GM18861 (cell line): ENCODE measurements around the gene FEN1.

Source experiments
- ATAC-seq: cut with Tn5 transposase; IDR thresholded peaks from one replicate; pipeline ENCODE4 v1.9.1; 2021; ENCODE audit not compliant: unreplicated experiment

The FEN1 gene, protein sequence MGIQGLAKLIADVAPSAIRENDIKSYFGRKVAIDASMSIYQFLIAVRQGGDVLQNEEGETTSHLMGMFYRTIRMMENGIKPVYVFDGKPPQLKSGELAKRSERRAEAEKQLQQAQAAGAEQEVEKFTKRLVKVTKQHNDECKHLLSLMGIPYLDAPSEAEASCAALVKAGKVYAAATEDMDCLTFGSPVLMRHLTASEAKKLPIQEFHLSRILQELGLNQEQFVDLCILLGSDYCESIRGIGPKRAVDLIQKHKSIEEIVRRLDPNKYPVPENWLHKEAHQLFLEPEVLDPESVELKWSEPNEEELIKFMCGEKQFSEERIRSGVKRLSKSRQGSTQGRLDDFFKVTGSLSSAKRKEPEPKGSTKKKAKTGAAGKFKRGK

GRCh38 chr11:61792310-61793082, at the start of gene FEN1, which contains the start of gene TMEM258:
Gene FEN1, plus strand, starts transcription at chr11:61792911. Its CDS starts 2,451 bp downstream, at chr11:61795362.
Gene TMEM258, minus strand, starts transcription at chr11:61792599. Its CDS starts 41 bp downstream, at chr11:61792558.
- peak; percentile 69 for ATAC-seq

GRCh38 chr11:61743486-61744095, 49.1 kb upstream of the FEN1 start:
- ATAC-seq: no peak

GRCh38 chr11:61744181-61744580, 48.5 kb upstream of the FEN1 start:
- no peak for ATAC-seq

DNA sequence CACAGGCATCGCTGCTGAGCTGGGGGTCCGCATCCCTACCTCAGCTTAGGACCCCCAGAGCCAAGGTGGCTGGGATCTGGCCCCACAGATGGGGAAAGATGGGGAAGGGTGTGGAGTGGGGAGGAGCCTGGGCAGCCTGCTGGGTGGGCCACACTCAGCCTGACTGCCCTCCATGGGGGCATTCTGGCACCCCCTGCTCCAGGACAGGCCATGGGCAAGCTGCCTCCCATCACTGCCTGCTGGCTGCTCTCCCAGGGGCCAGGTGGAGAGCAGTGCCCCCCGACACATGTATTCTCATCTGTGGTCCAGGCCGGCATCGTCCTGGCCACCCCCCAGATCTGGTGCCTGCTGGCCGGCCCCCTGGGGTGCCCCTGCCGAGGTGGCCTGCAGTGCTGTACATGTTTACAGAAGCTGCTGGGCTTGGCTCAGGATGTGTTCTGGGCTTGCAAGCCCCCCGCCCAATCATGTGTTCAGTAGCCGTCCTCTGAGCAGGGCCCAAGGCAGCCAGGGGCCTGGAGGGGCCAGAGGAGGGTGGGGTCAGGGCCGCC, 48.0 kb upstream of the FEN1 start:
- no peak for ATAC-seq

DNA sequence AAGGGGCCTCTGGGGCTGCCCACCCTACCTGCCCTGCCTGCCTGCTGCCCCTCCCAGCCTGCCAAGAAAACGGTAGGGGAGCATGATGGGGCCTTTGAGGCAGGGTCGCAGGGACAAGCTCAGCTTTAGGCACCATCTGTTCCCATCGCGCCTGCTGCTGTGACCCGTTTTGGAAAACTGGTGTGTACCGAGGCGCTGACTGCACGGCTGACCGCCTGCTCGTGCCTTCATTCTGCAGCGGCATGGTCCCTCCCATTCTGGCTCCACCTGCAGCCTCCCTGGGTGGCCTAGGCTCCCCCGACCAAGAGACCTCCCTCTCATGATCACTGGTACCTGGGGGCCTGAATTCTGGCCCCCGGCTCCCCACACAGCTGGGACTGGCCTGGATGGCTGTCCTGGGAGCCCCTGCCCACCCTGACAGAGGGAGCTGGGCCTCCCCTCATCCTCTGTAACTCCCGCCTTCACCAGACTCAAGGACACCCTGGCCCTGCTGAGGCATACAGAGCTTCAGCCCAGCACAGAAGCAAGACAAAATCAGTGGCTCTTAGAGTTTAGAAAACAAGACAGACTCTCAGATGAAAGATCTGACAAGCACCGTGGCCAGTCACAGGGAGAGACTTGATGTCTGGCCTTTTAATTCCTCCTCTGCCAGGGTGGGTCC, 46.8 kb upstream of the FEN1 start:
- no peak for ATAC-seq

DNA sequence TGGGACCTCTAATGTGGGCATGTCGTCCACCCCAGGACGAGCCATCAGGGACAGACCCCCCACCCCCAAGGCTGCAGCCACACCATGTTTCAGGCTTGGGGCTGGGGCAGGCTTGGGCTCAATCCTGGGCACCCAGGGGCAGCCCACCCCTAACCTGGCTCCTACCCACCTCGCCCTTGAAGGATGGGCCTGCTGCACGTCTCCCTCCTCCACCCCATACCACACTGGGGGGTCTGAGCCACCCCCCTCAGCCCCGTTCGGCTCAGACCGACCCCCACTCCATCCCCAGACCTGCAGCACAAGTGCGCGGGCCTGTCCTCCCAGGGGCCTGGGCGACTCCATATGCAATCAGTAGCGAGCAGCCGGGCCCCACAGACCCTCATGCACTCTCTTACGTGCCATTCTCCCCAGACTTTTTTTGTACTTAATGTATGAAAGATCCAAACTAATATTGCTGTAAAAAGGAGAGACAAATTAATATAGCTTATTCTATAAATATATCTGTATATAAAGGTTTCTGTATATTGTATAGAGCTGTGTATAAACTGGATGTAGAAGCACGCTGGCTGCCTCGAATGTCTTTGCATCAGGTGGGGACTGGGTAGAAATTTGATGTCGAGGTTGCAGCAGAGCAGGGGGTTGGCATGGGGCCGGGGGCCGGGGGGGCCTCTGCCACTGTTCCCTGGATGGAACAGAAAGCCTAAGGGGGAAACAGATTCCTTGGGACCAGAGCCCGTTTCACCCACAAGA, 46.1 kb upstream of the FEN1 start:
- no peak for ATAC-seq

GRCh38 chr11:61747192-61747966, 45.3 kb upstream of the FEN1 start:
- peak; percentile 49 for ATAC-seq

DNA sequence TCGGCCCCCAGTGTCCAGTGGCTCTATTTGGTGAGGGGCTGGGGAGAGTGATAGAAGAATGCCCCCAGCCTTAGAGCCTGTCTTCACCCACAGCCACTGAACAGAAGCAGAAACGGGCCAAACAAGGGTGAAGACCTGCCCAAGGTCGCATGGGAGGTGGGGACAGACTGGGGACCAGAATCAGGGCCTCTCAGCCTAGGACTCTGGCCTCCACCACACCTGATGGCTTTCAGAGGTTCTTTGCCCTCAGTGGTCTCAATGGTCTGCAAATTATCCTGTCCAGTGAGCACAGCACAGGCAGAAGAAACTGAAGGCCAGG, 44.8 kb upstream of the FEN1 start:
- no peak for ATAC-seq

- no peak for ATAC-seq
Observed at GRCh38 chr11:61749591-61750217, 43.0 kb upstream of the FEN1 start.

- no peak for ATAC-seq
Observed at GRCh38 chr11:61750631-61751273, 42.0 kb upstream of the FEN1 start.

GRCh38 chr11:61751384-61751783, 41.3 kb upstream of the FEN1 start:
- no peak for ATAC-seq

DNA sequence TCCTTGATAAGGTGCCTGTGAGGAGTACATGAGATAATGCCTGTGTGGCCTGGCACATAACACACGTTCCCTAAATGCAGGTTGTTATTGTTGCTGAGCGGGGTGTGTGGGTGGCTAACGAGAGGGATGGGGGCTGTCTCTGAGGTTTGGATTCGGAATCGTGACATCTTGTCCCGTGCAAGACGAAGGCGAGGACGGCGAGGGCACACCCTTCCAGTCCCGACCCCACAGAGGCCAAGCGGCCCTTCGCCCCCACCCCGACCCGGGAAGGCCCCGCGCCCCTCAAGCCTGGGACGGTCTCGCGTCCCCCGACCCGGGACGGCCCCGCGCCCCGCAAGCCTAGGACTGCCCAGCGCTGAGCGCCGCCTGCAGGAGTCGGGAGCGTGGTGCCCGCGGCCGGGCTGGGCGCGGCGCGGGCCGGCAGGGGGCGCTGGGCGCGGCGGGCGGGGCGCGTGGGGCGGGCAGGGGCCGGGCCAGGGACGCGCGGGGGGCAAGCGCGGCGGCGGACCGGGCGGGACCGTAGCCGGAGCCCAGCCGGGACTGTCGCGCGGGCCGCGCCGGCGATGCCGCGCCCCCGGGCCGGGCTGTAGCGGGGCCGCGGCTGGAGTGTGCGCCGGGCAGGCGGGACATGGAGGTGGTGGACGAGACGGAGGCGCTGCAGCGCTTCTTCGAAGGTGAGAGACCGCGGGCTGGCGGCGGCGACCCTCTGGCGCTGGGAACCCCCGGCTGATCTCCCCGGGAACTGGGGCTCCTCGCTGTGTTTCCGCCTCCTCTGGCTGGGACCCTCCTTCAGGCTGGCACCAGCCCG, 40.4 kb upstream of the FEN1 start, which contains the start of gene MYRF:
MYRF (plus strand) TSS at position 520 of the 808 bp plus-strand sequence; CDS start at position 629, 109 bp downstream.
- no peak for ATAC-seq

- no peak for ATAC-seq
Observed at GRCh38 chr11:61752925-61753521, 39.7 kb upstream of the FEN1 start.

DNA sequence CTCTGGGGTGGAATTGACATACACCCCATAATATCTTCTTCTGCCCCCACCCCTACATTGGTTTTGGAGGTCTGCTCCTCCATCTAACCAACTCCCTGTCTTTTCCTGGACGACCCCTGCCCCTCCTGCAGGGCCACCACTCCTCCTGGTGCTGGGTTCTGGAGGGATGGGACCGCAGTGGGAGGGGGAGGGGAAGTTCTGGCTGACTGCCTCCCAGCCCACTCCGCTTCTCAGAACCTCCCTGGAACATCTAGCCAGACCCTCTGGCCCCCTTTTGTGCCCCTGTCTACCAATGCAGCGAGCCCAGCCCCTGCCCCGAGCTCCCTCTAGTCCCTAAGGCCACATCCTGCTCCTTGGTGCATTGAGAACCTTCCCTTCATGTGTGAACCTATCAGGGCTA, 39.0 kb upstream of the FEN1 start:
- ATAC-seq: no peak

DNA sequence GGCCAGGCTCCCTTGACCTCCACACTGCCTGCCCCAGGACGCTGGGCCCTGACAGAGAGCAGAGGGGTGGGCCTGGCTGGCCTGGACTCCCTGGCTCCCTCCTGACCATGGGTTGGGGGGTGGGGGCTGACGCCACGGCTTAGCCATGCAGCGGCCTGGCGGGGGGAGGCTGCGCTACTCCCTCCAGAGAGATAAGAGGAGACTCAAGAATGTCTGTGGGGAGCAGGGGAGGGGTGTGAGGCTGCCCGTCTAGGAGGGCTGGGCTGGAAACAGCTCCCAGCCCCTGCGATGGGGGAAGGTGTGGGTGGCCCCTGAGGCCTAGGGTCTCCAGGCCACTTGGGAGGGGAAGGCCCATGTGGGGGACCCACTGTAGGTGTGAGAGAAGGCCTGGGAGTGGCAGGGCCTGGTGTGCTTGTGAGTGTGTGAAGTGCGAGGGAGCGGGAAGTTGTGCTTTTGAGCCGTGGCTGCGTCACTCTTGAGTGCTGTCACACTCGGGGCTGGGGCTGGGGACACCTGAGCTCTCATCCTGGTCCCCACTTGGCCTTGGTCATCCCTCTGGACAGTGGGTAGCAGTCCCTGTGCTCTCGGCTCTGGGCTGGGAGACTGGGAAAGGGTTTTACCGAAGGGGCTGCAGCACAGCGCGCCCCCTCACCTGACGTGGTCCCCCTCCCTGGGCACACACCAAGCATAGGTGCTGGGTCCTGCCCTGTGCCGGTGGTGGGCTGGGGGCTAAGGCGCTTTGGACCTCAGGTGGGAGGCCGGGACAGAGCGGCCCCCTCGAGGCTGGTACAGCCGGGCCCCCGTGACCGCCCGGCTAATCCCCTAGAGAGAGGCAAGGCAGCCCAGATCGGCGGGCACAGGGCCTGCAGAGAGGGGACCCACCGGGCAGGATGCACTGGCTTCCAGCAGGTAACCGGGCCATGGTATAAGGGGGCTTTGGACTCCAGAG, 37.9 kb upstream of the FEN1 start:
- no peak for ATAC-seq

DNA sequence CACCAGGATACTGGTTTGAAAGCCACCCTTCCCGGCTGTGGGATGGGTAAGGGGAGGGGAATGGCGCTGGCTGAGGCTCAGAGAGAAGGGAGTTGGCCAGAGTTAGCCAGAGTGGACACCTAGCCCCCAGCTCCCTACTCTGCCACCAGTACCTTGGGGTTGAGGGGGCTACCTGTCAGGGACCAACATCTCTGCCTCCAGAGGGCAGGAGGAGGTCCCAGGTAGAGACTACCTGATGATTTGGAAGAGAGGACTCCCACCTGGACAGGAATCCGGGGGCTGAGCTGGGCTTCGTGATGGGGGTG, 36.6 kb upstream of the FEN1 start:
- ATAC-seq: no peak
